Uterus (tissue), 2 donors: ENCODE data around the gene FBXO21.

ENCODE experiments used
- POLR2A ChIP-seq, 2 donors: fragments of 450-650 bp; IDR thresholded peaks; one replicate each; pipeline ENCODE4 v1.6.1; 2016; ENCODE audit warnings: antibody characterized with exemption in 2 of 2, mild to moderate bottlenecking in 1 of 2, moderate library complexity in 1 of 2
- TF ChIP-seq, protein P1 (sequence below), 4 experiments: fragments of 200-600 bp in 2 of 4; fragments of 450-650 bp in 2 of 4; sonication (generic) in 2 of 4; IDR thresholded peaks; one replicate each; pipeline ENCODE4 v1.5.1; 2016 to 2019; ENCODE audit warnings: antibody characterized with exemption in 4 of 4, mild to moderate bottlenecking in 2 of 4, moderate library complexity in 1 of 4

DNA sequence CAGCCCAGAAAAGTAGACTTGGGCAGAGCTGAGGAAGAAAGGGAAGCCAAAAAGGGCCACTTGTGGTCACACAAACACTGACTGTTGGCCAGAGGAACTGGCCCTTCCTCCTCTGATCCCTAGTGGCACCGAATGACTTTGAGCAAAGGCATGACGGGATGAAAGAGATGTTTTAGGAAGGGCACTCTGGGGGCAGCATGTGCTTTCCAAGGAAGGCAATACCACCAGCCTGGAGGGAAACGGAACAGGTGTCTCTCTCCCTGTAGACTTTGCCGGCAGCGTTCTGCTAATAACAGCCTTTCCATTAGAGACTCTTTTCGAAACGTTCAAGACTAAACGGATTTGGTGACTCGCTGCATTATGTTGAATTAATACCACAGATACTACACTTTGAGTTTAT, 12.3 kb upstream of the FBXO21 start:
- TF ChIP-seq, protein P1, sequence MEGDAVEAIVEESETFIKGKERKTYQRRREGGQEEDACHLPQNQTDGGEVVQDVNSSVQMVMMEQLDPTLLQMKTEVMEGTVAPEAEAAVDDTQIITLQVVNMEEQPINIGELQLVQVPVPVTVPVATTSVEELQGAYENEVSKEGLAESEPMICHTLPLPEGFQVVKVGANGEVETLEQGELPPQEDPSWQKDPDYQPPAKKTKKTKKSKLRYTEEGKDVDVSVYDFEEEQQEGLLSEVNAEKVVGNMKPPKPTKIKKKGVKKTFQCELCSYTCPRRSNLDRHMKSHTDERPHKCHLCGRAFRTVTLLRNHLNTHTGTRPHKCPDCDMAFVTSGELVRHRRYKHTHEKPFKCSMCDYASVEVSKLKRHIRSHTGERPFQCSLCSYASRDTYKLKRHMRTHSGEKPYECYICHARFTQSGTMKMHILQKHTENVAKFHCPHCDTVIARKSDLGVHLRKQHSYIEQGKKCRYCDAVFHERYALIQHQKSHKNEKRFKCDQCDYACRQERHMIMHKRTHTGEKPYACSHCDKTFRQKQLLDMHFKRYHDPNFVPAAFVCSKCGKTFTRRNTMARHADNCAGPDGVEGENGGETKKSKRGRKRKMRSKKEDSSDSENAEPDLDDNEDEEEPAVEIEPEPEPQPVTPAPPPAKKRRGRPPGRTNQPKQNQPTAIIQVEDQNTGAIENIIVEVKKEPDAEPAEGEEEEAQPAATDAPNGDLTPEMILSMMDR (IDR thresholded peaks at IDR 0.05), result no peak
- TF ChIP-seq POLR2A (IDR thresholded peaks at IDR 0.05), result no peak
